Measurements from ENCODE around the gene ARHGAP36. TPM values are rescaled to one million over a fixed set of nuclear protein-coding genes. Genes with fewer than 3 reads are reported as not detected.

ARHGAP36 gene
- total and polyA plus RNA-seq, 9 of the 15 experiments (the other 6 are each of a cell fraction or from before 2014, with no cell fraction given), result not detected

DNA sequence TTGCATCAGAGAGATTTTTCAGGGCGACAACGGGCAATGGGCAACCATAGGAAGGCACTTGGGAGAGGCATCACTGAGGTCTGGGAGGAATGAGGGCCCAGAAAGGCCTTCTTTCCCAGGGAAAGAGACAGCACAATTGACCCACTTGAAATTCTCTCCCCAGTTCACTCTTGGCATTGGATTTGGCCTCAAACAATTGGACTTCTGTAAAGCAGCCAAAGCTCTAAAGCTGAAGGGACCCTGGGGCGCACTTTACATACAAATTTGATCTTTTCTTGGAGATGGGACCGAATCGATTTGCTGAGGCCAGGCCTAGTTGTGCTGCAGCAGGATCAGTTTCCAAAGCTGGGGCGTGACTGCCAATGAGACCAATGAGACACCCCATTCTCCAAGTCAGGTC is 3.2 kb downstream of the ARHGAP36 start:
- peaks cover 0 to 10% of the 10 kb centered on the region in 2 experiments; a peak in 2 of 5 replicates for H3K4me1 ChIP-seq (replicated peaks in 1 of 2; ENCODE audit: control insufficient read depth in 2 of 2, insufficient read depth in 2 of 2, low read length in 2 of 2)
- ChIA-PET POLR2A (interaction anchor here (0.6 to 0.8 kb wide), 2 partner anchors 7 to 305 kb away, joined by 3 read pairs; no protein-coding TSS in a partner anchor), CTCF (ENCODE audit: low intra/inter-chr PET ratio) (interaction anchor here (0.7 kb wide), 1 partner anchor 202 kb away, joined by 6 read pairs; no protein-coding TSS in a partner anchor)
- WGBS (ENCODE audit: insufficient coverage, low coverage, missing lambda C conversion rate), result 0% methylated on average over 5 of the region's 6 CpGs
- no peaks in the 10 kb centered on the region for H3K36me3 ChIP-seq (ENCODE audit: control insufficient read depth, insufficient read depth, low read length)
- intact Hi-C loops (cut with micrococcal nuclease), result no loop called here
- no peak overlapping the region for H3K4me3 ChIP-seq
- no TSS peak for BruUV-seq (replicated peaks)
- no peaks in the 10 kb centered on the region for H3K9me3 ChIP-seq (replicated peaks; ENCODE audit: control insufficient read depth, insufficient read depth, low read depth, low read length)
- no peaks in the 10 kb centered on the region for H3K79me2 ChIP-seq (ENCODE audit: control insufficient read depth, insufficient read depth, low read length)
- in situ Hi-C loops (cut with MboI), result no loop called here
- FAIRE-seq (no peak), DNase-seq (ENCODE audit: extremely low read depth in 1 of 4, low spot score in 3 of 4) (no peak), ATAC-seq (no peak)
- no peak for TF ChIP-seq ZNF644 (tag; IDR thresholded peaks at IDR 0.05; ENCODE audit: low read depth)
- TF ChIP-seq DDX20 (tag; IDR thresholded peaks at IDR 0.05; ENCODE audit: low read depth), result no peak
- no peaks in the 10 kb centered on the region for H4K20me1 ChIP-seq (replicated peaks; ENCODE audit: control insufficient read depth, insufficient read depth, low read length)
- no peak overlapping the region for H3K27ac ChIP-seq (ENCODE audit: extremely low read depth, low read depth, low read length)
- peaks cover 2 to 23% of the 10 kb centered on the region in 2 experiments; a peak in 4 of 5 replicates for H3K27me3 ChIP-seq (ENCODE audit: control insufficient read depth in 2 of 2, insufficient read depth in 2 of 2, low read length in 2 of 2)
- H2AFZ ChIP-seq (ENCODE audit: low read depth, low read length), result no peak overlapping the region
- no peak overlapping the region for H3K4me2 ChIP-seq (ENCODE audit: insufficient read depth, low read length)
- no peak overlapping the region for H3K9ac ChIP-seq (ENCODE audit: insufficient read depth in 1 of 2, low read depth in 2 of 2, low read length in 2 of 2)
- no peaks in the 10 kb centered on the region for H3K9me1 ChIP-seq (ENCODE audit: control insufficient read depth, insufficient read depth, low read length)

DNA sequence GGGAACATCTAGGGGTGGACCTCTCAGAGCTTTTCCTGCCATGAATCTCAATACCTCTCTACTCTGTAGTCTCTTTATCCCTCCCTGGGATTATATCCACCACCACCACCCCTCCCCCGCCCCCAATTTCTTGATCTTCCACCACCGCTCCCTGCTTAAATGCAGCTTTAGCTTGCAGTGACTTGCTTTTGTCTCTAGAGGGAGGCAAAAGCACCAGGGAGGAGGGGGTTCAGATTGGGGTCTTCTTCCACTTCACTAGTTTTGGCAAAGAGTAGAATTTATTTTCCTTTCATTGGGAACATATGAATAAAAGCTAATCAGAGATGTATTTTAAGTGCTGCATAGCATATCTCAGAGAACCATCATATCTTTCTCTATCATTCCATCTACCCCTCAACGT is 5.5 kb downstream of the ARHGAP36 start:
- ATAC-seq (no peak), DNase-seq (ENCODE audit: extremely low read depth in 1 of 4, low spot score in 3 of 4) (peak in 3 of 4 experiments; percentile 11 to 20 (median 12)), FAIRE-seq (no peak)
- Histone ChIP-seq H3K9me3 (replicated peaks; ENCODE audit: control insufficient read depth, insufficient read depth, low read depth, low read length) (no peaks in the 10 kb centered on the region), H3K79me2 (ENCODE audit: control insufficient read depth, insufficient read depth, low read length) (no peaks in the 10 kb centered on the region), H3K4me1 (replicated peaks in 1 of 2; ENCODE audit: control insufficient read depth in 2 of 2, insufficient read depth in 2 of 2, low read length in 2 of 2) (peaks cover 0 to under 1% of the 10 kb centered on the region in 2 experiments; a peak in 2 of 5 replicates), H4K20me1 (replicated peaks; ENCODE audit: control insufficient read depth, insufficient read depth, low read length) (no peaks in the 10 kb centered on the region), H3K4me3 (no peak overlapping the region), H3K9me1 (ENCODE audit: control insufficient read depth, insufficient read depth, low read length) (no peaks in the 10 kb centered on the region), H3K4me2 (ENCODE audit: insufficient read depth, low read length) (no peak overlapping the region), H2AFZ (ENCODE audit: low read depth, low read length) (no peak overlapping the region), H3K27ac (ENCODE audit: extremely low read depth, low read depth, low read length) (no peak overlapping the region), H3K9ac (ENCODE audit: insufficient read depth in 1 of 2, low read depth in 2 of 2, low read length in 2 of 2) (no peak overlapping the region), H3K27me3 (ENCODE audit: control insufficient read depth in 2 of 2, insufficient read depth in 2 of 2, low read length in 2 of 2) (peaks cover 0 to 19% of the 10 kb centered on the region in 2 experiments; a peak in 3 of 5 replicates), H3K36me3 (ENCODE audit: control insufficient read depth, insufficient read depth, low read length) (no peaks in the 10 kb centered on the region)
- intact Hi-C loops (cut with micrococcal nuclease), result no loop called here
- POLR2A ChIA-PET, result no interaction called here
- in situ Hi-C loops (cut with MboI), result no loop called here
- 7% methylated on average over 1 of the region's 3 CpGs for WGBS (ENCODE audit: insufficient coverage, low coverage, missing lambda C conversion rate)
- CTCF ChIA-PET (ENCODE audit: low intra/inter-chr PET ratio), result no interaction called here
- BruUV-seq (replicated peaks), result no TSS peak
- TF ChIP-seq RNF2 (IDR thresholded peaks at IDR 0.05), result no peak
- TF ChIP-seq, protein P1, sequence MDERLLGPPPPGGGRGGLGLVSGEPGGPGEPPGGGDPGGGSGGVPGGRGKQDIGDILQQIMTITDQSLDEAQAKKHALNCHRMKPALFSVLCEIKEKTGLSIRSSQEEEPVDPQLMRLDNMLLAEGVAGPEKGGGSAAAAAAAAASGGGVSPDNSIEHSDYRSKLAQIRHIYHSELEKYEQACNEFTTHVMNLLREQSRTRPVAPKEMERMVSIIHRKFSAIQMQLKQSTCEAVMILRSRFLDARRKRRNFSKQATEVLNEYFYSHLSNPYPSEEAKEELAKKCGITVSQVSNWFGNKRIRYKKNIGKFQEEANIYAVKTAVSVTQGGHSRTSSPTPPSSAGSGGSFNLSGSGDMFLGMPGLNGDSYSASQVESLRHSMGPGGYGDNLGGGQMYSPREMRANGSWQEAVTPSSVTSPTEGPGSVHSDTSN (CRISPR knock-in tag; IDR thresholded peaks at IDR 0.05; ENCODE audit: low read depth), result no peak
- TF ChIP-seq, protein P1 (tag; conservative IDR thresholded peaks at IDR 0.05; ENCODE audit: low read depth), result no peak
- TF ChIP-seq RAD21 (CRISPR knock-in tag; conservative IDR thresholded peaks at IDR 0.05 in 1 of 2, IDR thresholded peaks at IDR 0.05 in 1 of 2), result 0 out of 4 replicates have a peak, but pooled peaks of 1 of the 2 experiments have one; percentile 21
- TF ChIP-seq, protein P2, sequence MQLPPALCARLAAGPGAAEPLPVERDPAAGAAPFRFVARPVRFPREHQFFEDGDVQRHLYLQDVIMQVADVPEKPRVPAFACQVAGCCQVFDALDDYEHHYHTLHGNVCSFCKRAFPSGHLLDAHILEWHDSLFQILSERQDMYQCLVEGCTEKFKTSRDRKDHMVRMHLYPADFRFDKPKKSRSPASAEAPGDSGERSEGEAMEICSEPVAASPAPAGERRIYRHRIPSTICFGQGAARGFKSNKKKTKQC (CRISPR knock-in tag; IDR thresholded peaks at IDR 0.05), result no peak
- TF ChIP-seq MYNN (IDR thresholded peaks at IDR 0.05), result no peak
- TF ChIP-seq MYNN (CRISPR knock-in tag; IDR thresholded peaks at IDR 0.05), result no peak
- no peak for TF ChIP-seq RUNX1 (IDR thresholded peaks at IDR 0.05; ENCODE audit: low read depth)
- TF ChIP-seq, protein P3, sequence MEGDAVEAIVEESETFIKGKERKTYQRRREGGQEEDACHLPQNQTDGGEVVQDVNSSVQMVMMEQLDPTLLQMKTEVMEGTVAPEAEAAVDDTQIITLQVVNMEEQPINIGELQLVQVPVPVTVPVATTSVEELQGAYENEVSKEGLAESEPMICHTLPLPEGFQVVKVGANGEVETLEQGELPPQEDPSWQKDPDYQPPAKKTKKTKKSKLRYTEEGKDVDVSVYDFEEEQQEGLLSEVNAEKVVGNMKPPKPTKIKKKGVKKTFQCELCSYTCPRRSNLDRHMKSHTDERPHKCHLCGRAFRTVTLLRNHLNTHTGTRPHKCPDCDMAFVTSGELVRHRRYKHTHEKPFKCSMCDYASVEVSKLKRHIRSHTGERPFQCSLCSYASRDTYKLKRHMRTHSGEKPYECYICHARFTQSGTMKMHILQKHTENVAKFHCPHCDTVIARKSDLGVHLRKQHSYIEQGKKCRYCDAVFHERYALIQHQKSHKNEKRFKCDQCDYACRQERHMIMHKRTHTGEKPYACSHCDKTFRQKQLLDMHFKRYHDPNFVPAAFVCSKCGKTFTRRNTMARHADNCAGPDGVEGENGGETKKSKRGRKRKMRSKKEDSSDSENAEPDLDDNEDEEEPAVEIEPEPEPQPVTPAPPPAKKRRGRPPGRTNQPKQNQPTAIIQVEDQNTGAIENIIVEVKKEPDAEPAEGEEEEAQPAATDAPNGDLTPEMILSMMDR (IDR thresholded peaks at IDR 0.05 in 2 of 3, conservative IDR thresholded peaks at IDR 0.05 in 1 of 3; ENCODE audit: insufficient read depth in 2 of 3, low read depth in 1 of 3, low read length in 3 of 3), result peak; percentile 33 to 40 (median 38); a peak in 4 of 6 replicates

All from K562 (cell line).